ENCODE results near the gene GCM1.

GCM1 gene

GRCh38 chr6:53104916-53105315 lies 43.7 kb downstream of the GCM1 start:
- no peak for DNase-seq (ENCODE audit: low spot score)

GRCh38 chr6:53103993-53104675 lies 44.5 kb downstream of the GCM1 start:
- no peak for DNase-seq (ENCODE audit: low spot score)

GRCh38 chr6:53101006-53101405 lies 47.6 kb downstream of the GCM1 start:
- DNase-seq (ENCODE audit: low spot score): no peak

GRCh38 chr6:53100561-53100960 lies 48.1 kb downstream of the GCM1 start:
- DNase-seq (ENCODE audit: low spot score): no peak

GRCh38 chr6:53095716-53096115 lies 52.9 kb downstream of the GCM1 start:
- no peak for DNase-seq (ENCODE audit: low spot score)

GRCh38 chr6:53095270-53095669 lies 53.4 kb downstream of the GCM1 start:
- DNase-seq (ENCODE audit: low spot score): no peak

- DNase-seq (ENCODE audit: low spot score): no peak
Observed at GRCh38 chr6:53090576-53090975, 58.1 kb downstream of the GCM1 start.

- no peak for DNase-seq (ENCODE audit: low spot score)
Observed at GRCh38 chr6:53089948-53090347, 58.7 kb downstream of the GCM1 start.

GRCh38 chr6:53086302-53086701 lies 62.3 kb downstream of the GCM1 start:
- DNase-seq (ENCODE audit: low spot score): no peak

GRCh38 chr6:53080813-53081212 lies 67.8 kb downstream of the GCM1 start:
- no peak for DNase-seq (ENCODE audit: low spot score)

Data from hematopoietic multipotent progenitor cell treated with erythropoietin and hydrocortisone succinate and interleukin-3 and kit ligand, for 15 days (in vitro differentiated cells).